ENCODE measurements around the gene DUS1L.

Gene DUS1L

GRCh38 chr17:82029391-82029790 is 36.2 kb downstream of the DUS1L start:
- Histone ChIP-seq H3K4me3 (ENCODE audit: insufficient read depth, low read depth, low read length) (no peak overlapping the region), H3K4me1 (ENCODE audit: control insufficient read depth, insufficient read depth, low read length) (peaks cover 7% of the 10 kb centered on the region)
- 94 to 95% methylated on average over 16 of the region's 16 CpGs for WGBS, 2 experiments

GRCh38 chr17:82028966-82029365 is 36.6 kb downstream of the DUS1L start:
- no peaks in the 10 kb centered on the region for H3K36me3 ChIP-seq (ENCODE audit: control insufficient read depth, insufficient read depth, low read length)
- H3K9me3 ChIP-seq (ENCODE audit: control insufficient read depth, low read length) = no peaks in the 10 kb centered on the region
- no peak overlapping the region for H3K27ac ChIP-seq (ENCODE audit: insufficient read depth, low read depth, low read length, poor library complexity, severe bottlenecking)
- no peak overlapping the region for H3K4me3 ChIP-seq (ENCODE audit: insufficient read depth, low read depth, low read length)
- WGBS, 2 experiments = 96% methylated on average over 9 of the region's 9 CpGs
- H3K4me1 ChIP-seq (ENCODE audit: control insufficient read depth, insufficient read depth, low read length) = peaks cover 9% of the 10 kb centered on the region
- no peaks in the 10 kb centered on the region for H3K27me3 ChIP-seq (ENCODE audit: control insufficient read depth, insufficient read depth, low read length, poor library complexity, severe bottlenecking)

More at GRCh38 chr17:82029391-82029790, 36.2 kb downstream of the DUS1L start:
- Histone ChIP-seq H3K36me3 (ENCODE audit: control insufficient read depth, insufficient read depth, low read length) (no peaks in the 10 kb centered on the region), H3K27me3 (ENCODE audit: control insufficient read depth, insufficient read depth, low read length, poor library complexity, severe bottlenecking) (no peaks in the 10 kb centered on the region), H3K9me3 (ENCODE audit: control insufficient read depth, low read length) (no peaks in the 10 kb centered on the region), H3K27ac (ENCODE audit: insufficient read depth, low read depth, low read length, poor library complexity, severe bottlenecking) (no peak overlapping the region)

GRCh38 chr17:82028246-82028645 is 37.4 kb downstream of the DUS1L start:
- 95 to 97% methylated on average over 13 of the region's 13 CpGs for WGBS, 2 experiments
- H3K4me3 ChIP-seq (ENCODE audit: insufficient read depth, low read depth, low read length) = no peak overlapping the region
- H3K4me1 ChIP-seq (ENCODE audit: control insufficient read depth, insufficient read depth, low read length) = peaks cover 11% of the 10 kb centered on the region
- no peak overlapping the region for H3K27ac ChIP-seq (ENCODE audit: insufficient read depth, low read depth, low read length, poor library complexity, severe bottlenecking)
- H3K36me3 ChIP-seq (ENCODE audit: control insufficient read depth, insufficient read depth, low read length) = no peaks in the 10 kb centered on the region
- no peaks in the 10 kb centered on the region for H3K9me3 ChIP-seq (ENCODE audit: control insufficient read depth, low read length)
- no peaks in the 10 kb centered on the region for H3K27me3 ChIP-seq (ENCODE audit: control insufficient read depth, insufficient read depth, low read length, poor library complexity, severe bottlenecking)

- H3K27me3 ChIP-seq (ENCODE audit: control insufficient read depth, insufficient read depth, low read length, poor library complexity, severe bottlenecking) = no peaks in the 10 kb centered on the region
- H3K9me3 ChIP-seq (ENCODE audit: control insufficient read depth, low read length) = no peaks in the 10 kb centered on the region
- peaks cover 17% of the 10 kb centered on the region for H3K4me1 ChIP-seq (ENCODE audit: control insufficient read depth, insufficient read depth, low read length)
- no peak overlapping the region for H3K4me3 ChIP-seq (ENCODE audit: insufficient read depth, low read depth, low read length)
- H3K27ac ChIP-seq (ENCODE audit: insufficient read depth, low read depth, low read length, poor library complexity, severe bottlenecking) = no peak overlapping the region
- no peaks in the 10 kb centered on the region for H3K36me3 ChIP-seq (ENCODE audit: control insufficient read depth, insufficient read depth, low read length)
- WGBS, 2 experiments = 95 to 96% methylated on average over 25 of the region's 25 CpGs
Measured at GRCh38 chr17:82025401-82026107, 40.0 kb downstream of the DUS1L start.

- Histone ChIP-seq H3K27me3 (ENCODE audit: control insufficient read depth, insufficient read depth, low read length, poor library complexity, severe bottlenecking) (no peaks in the 10 kb centered on the region), H3K4me3 (ENCODE audit: insufficient read depth, low read depth, low read length) (no peak overlapping the region), H3K4me1 (ENCODE audit: control insufficient read depth, insufficient read depth, low read length) (peaks cover 17% of the 10 kb centered on the region), H3K9me3 (ENCODE audit: control insufficient read depth, low read length) (no peaks in the 10 kb centered on the region), H3K27ac (ENCODE audit: insufficient read depth, low read depth, low read length, poor library complexity, severe bottlenecking) (no peak overlapping the region), H3K36me3 (ENCODE audit: control insufficient read depth, insufficient read depth, low read length) (no peaks in the 10 kb centered on the region)
- 95 to 97% methylated on average over 17 of the region's 17 CpGs for WGBS, 2 experiments
Measured at GRCh38 chr17:82024859-82025258, 40.7 kb downstream of the DUS1L start.

- Histone ChIP-seq H3K27ac (ENCODE audit: insufficient read depth, low read depth, low read length, poor library complexity, severe bottlenecking) (no peak overlapping the region), H3K36me3 (ENCODE audit: control insufficient read depth, insufficient read depth, low read length) (no peaks in the 10 kb centered on the region), H3K4me3 (ENCODE audit: insufficient read depth, low read depth, low read length) (peak overlapping the region; percentile 79), H3K27me3 (ENCODE audit: control insufficient read depth, insufficient read depth, low read length, poor library complexity, severe bottlenecking) (no peaks in the 10 kb centered on the region), H3K4me1 (ENCODE audit: control insufficient read depth, insufficient read depth, low read length) (peaks cover 17% of the 10 kb centered on the region), H3K9me3 (ENCODE audit: control insufficient read depth, low read length) (no peaks in the 10 kb centered on the region)
- WGBS, 2 experiments = 11 to 12% methylated on average over 55 of the region's 55 CpGs
Measured at GRCh38 chr17:82023447-82024241, 42.0 kb downstream of the DUS1L start.

- H3K4me3 ChIP-seq (ENCODE audit: insufficient read depth, low read depth, low read length) = peak within 1 kb of the TSS; percentile 79
- no peaks in the 10 kb centered on the region for H3K27me3 ChIP-seq (ENCODE audit: control insufficient read depth, insufficient read depth, low read length, poor library complexity, severe bottlenecking)
- H3K4me1 ChIP-seq (ENCODE audit: control insufficient read depth, insufficient read depth, low read length) = peaks cover 17% of the 10 kb centered on the region
- H3K36me3 ChIP-seq (ENCODE audit: control insufficient read depth, insufficient read depth, low read length) = no peaks in the 10 kb centered on the region
- WGBS, 2 experiments = 0% methylated on average over 42 of the region's 42 CpGs
- H3K27ac ChIP-seq (ENCODE audit: insufficient read depth, low read depth, low read length, poor library complexity, severe bottlenecking) = no peak within 1 kb of the TSS
- H3K9me3 ChIP-seq (ENCODE audit: control insufficient read depth, low read length) = no peaks in the 10 kb centered on the region
Measured at GRCh38 chr17:82022981-82023446, 42.6 kb downstream of the DUS1L start, which contains the start of gene LRRC45. TSS of gene LRRC45 (plus strand) at chr17:82023305. CDS start at chr17:82023644, 339 bp downstream.

- Histone ChIP-seq H3K36me3 (ENCODE audit: control insufficient read depth, insufficient read depth, low read length) (no peaks in the 10 kb centered on the region), H3K9me3 (ENCODE audit: control insufficient read depth, low read length) (no peaks in the 10 kb centered on the region), H3K4me3 (ENCODE audit: insufficient read depth, low read depth, low read length) (peak within 1 kb of the TSS; percentile 79), H3K27me3 (ENCODE audit: control insufficient read depth, insufficient read depth, low read length, poor library complexity, severe bottlenecking) (no peaks in the 10 kb centered on the region), H3K27ac (ENCODE audit: insufficient read depth, low read depth, low read length, poor library complexity, severe bottlenecking) (no peak within 1 kb of the TSS), H3K4me1 (ENCODE audit: control insufficient read depth, insufficient read depth, low read length) (peaks cover 17% of the 10 kb centered on the region)
- 1% methylated on average over 64 of the region's 64 CpGs for WGBS, 2 experiments
Measured at GRCh38 chr17:82022310-82022980, 43.2 kb downstream of the DUS1L start, which contains the start of gene CENPX. TSS of gene CENPX (minus strand) at chr17:82022878. CDS start at chr17:82022861, 17 bp downstream.

- Histone ChIP-seq H3K4me1 (ENCODE audit: control insufficient read depth, insufficient read depth, low read length) (peaks cover 17% of the 10 kb centered on the region), H3K27me3 (ENCODE audit: control insufficient read depth, insufficient read depth, low read length, poor library complexity, severe bottlenecking) (no peaks in the 10 kb centered on the region), H3K4me3 (ENCODE audit: insufficient read depth, low read depth, low read length) (peak overlapping the region; percentile 79), H3K9me3 (ENCODE audit: control insufficient read depth, low read length) (no peaks in the 10 kb centered on the region), H3K36me3 (ENCODE audit: control insufficient read depth, insufficient read depth, low read length) (no peaks in the 10 kb centered on the region), H3K27ac (ENCODE audit: insufficient read depth, low read depth, low read length, poor library complexity, severe bottlenecking) (no peak overlapping the region)
- 25 to 26% methylated on average over 10 of the region's 10 CpGs for WGBS, 2 experiments
Measured at GRCh38 chr17:82021900-82022309, 43.7 kb downstream of the DUS1L start.

Data from ectodermal cell (in vitro differentiated cells).